OCI-LY1 (cell line): ENCODE measurements around the gene UROS.

Experiments used
- CTCF ChIP-seq: fragments of 200-600 bp; sonication (generic), shearing (Covaris generic); IDR thresholded peaks from 2 replicates; pipeline ENCODE4 v1.5.1; 2017; ENCODE audit warnings: mild to moderate bottlenecking, antibody characterized with exemption, low read length, moderate library complexity, mixed read lengths
- EZH2 ChIP-seq: fragments of 200-600 bp; sonication (generic), shearing (Covaris generic); IDR thresholded peaks from 2 replicates; pipeline ENCODE4 v1.8.0; 2017; ENCODE audit warnings: borderline replicate concordance, mixed run types, mild to moderate bottlenecking, antibody characterized with exemption, low read length, moderate library complexity, mixed read lengths

- TF ChIP-seq CTCF = no peak
- no peak for TF ChIP-seq EZH2
These were observed 66.9 kb downstream of the UROS start for GRCh38 chr10:125756196-125756595.
